Prostate gland (tissue), 2 donors: Measurements from ENCODE around the gene TMEM119. TPM values are rescaled to one million over a fixed set of nuclear protein-coding genes. Genes with fewer than 3 reads are reported as not detected.

Experiments
- DNase-seq: peaks from one replicate; pipeline ENCODE4 v3.0.0-alpha.2; 2019; ENCODE audit warnings: low spot score
- H3K27ac ChIP-seq, 2 donors: fragments of 200-600 bp; sonication (generic); 2 replicates each; pipeline ENCODE4 v1.5.1; 2017 to 2019
- H3K27me3 ChIP-seq: fragments of 200-600 bp; sonication (generic); replicated peaks from 2 replicates; pipeline ENCODE4 v1.5.1; 2019; ENCODE audit not compliant: insufficient read depth
- H3K36me3 ChIP-seq, 2 donors: fragments of 200-600 bp; sonication (generic); 1 replicate in 1 of 2; 2 replicates in 1 of 2; pipeline versions ENCODE4 v1.5.1 to v1.8.1; 2017 to 2019
- H3K4me1 ChIP-seq: fragments of 200-600 bp; sonication (generic); replicated peaks from 2 replicates; pipeline ENCODE4 v1.5.1; 2019
- H3K4me3 ChIP-seq, 2 donors: fragments of 200-600 bp; sonication (generic); 2 replicates each; pipeline ENCODE4 v1.5.1; 2017 to 2019
- H3K9me3 ChIP-seq: fragments of 200-600 bp; sonication (generic); 2 replicates; pipeline ENCODE4 v1.5.1; 2017
- CTCF ChIP-seq, 4 experiments: fragments of 200-600 bp in 2 of 4; fragments of 450-650 bp in 2 of 4; sonication (generic) in 2 of 4; IDR thresholded peaks; 1 replicate in 3 of 4; 2 replicates in 1 of 4; pipeline ENCODE4 v1.5.1; 2016 to 2019; ENCODE audit warnings: antibody characterized with exemption in 4 of 4, mild to moderate bottlenecking in 2 of 4, moderate library complexity in 2 of 4
- POLR2A ChIP-seq: fragments of 450-650 bp; IDR thresholded peaks from one replicate; pipeline ENCODE4 v1.6.1; 2016; ENCODE audit warnings: antibody characterized with exemption, mild to moderate bottlenecking
- POLR2AphosphoS5 ChIP-seq: sonication (generic); formaldehyde crosslinking; IDR thresholded peaks from one replicate; pipeline ENCODE4 v1.6.1; 2017; ENCODE audit warnings: antibody characterized with exemption
- WGBS: methylation state at CpG from one replicate; pipeline ENCODE4 v1.1.5; 2018; 5-methylcytosine and 5-hydroxymethylcytosine counted together
- intact Hi-C: fragments of 100-400 bp; cut with DNase I; formaldehyde crosslinking; loops from one replicate; pipeline ENCODE4 v1.14.2; 2022
- microRNA-seq: library from miRNA; unstranded; fragments of <30 nt; microRNA quantifications from one replicate; pipeline ENCODE4, GENCODE V29; 2016
- total RNA-seq, 2 donors: library from RNA; depleted of rRNA; stranded (reverse); fragments of >200 nt; gene quantifications; one replicate each; pipeline ENCODE4 v1.1.0, GENCODE V29; 2016

TMEM119 gene
- total RNA-seq, 2 donors from 2014 or later: 1.7 to 19.1 TPM

- no peak overlapping the region for H3K27ac ChIP-seq
- H3K9me3 ChIP-seq: no peaks in the 10 kb centered on the region
- TF ChIP-seq POLR2A (no peak), POLR2AphosphoS5 (no peak), CTCF (IDR thresholded peaks at IDR 0.05) (no peak)
- H3K27me3 ChIP-seq: no peaks in the 10 kb centered on the region
- DNase-seq: no peak
- H3K4me3 ChIP-seq: no peak overlapping the region
- H3K36me3 ChIP-seq: no peaks in the 10 kb centered on the region
- 75% methylated on average over 4 of the region's 4 CpGs for WGBS
- H3K4me1 ChIP-seq: no peaks in the 10 kb centered on the region
- intact Hi-C loops: no loop called here
Observed at GRCh38 chr12:108542320-108542719, 55.6 kb downstream of the TMEM119 start.

Small RNA genes lying within 50 kb of the gene (microRNA-seq; reads per million reads assigned to microRNA genes)
- gene MIR4496: not detected

Other genes starting within 250 kb of the TMEM119 start
- 10 to 100 TPM in 1 of 2 donors, 1 to 10 TPM in 1; 8.2 to 10.7 TPM for gene FICD, start 82.8 kb downstream of the TMEM119 start, total RNA-seq
- 100 to 1,000 TPM in 1 of 2 donors, 10 to 100 TPM in 1; 54.1 to 112 TPM for gene SART3, start 36.9 kb downstream of the TMEM119 start, total RNA-seq
- gene ISCU, start 35.5 kb downstream of the TMEM119 start, total RNA-seq: 100 to 1,000 TPM; 170 to 203 TPM
- gene SELPLG, start 35.8 kb upstream of the TMEM119 start, total RNA-seq: 1 to 10 TPM; 2.6 to 5.3 TPM
- gene CORO1C, start 133.4 kb upstream of the TMEM119 start, total RNA-seq: 100 to 1,000 TPM in 1 of 2 donors, 10 to 100 TPM in 1; 34.9 to 105 TPM